GM18907 (cell line): ENCODE measurements around the gene DENND1A.
"Not testable (repeated sequence)": the region's sequence is repeated elsewhere in the genome, so short reads cannot be mapped to it uniquely, and the experiment has no call there.

Source experiments
- ATAC-seq: cut with Tn5 transposase; IDR thresholded peaks from one replicate; pipeline ENCODE4 v1.9.1; 2021; ENCODE audit warnings: mild to moderate bottlenecking, moderate library complexity; ENCODE audit not compliant: unreplicated experiment

DENND1A gene

DNA sequence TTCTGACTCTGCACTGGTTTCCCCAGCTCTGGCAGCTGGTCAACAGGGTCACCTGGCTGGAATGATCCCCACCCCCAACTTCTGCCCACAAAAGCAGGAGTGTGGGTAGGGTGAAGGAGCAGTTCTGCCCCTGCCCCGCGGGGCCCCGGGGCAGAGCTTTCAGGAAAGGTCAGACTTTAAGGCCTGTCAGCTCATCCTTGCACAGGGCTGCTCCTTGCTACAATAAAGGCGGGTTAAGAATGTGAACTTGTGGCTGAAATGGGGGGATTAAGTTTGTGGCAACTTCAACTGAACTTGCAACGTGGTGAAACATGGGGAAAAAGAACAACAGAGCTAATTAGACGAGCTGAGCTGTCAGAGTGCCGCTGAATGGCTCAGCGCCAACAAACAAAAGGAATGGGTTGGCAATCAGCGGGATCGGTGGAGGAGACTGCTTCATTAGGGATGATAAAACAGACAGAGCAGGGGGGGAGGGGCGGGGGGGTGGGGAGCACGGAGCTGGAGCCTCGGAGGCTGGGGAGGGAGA is 523.2 kb downstream of the DENND1A start:
- no peak for ATAC-seq

DNA sequence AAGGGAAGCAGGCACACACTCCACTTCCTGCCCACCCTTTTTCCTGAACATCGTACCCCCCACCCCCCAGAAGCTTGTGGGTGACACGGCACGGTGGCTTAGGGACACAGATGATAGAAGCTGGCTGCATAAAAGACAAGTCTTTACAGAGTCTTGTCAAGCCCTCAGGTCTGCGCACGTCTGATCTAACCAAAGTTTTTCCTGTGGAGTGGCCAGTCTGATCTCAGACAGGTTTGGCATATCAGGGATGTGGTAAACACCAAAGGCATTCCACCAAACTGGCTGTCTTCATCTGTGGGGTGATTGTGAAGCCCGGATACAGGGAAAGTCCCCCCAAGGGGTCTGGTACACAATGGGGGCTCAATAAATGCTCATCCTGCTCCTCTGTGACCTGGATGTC is 523.9 kb downstream of the DENND1A start:
- no peak for ATAC-seq

DNA sequence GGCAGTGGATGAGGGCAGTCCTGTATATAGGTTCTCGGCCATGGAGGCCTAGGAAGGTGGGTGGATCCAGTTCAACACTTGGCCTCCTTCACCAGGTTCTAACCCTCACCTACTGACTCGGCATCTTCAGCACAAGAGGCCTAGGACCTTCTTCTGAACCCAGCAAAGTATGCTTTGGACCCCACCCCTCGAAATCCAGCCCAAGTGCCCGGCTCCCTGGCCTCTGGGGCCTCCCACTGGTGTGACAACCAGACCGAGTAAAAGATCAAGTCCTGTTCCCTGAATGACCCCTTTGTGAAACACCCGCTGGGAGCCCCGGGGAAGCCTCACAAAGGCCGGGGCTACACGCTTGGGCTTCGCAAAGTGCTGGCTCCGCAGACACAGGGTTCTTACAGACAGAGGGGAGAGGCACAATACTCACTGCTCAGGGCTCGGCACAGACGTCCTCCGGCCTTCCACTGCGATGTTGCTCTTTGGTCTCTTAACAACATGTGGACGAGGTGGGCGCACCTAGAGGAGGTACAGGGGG is 526.9 kb downstream of the DENND1A start:
- no peak for ATAC-seq

DNA sequence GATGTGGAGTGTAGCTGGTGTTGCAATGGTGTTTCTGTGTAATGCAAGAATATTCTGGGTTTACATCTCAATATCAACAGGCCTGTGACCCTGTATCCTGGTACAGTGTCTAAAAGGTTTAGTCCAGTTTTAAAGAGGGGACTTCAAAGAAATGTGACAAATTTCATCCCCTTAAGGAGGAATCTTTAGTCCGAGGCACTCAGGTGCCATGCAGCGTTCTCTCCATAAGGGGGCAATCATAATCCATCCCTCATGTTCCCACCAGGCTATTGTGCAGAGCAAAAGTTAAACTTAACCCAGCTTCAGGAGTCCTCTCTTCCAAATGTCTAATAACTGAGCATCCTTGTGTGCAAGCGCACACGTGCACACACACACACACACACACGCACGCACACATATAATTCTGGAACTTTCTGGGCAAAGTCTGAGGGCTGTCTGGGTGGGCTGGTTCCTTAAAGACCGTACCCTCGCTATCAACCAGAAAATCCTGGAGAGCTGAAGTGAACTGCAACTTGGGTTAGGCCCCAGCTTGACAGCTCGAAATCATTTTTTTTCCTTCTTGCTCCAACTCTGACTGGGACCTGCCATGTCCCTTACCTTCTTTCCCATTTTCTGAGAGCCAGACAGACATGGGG is 527.9 kb downstream of the DENND1A start:
- no peak for ATAC-seq

DNA sequence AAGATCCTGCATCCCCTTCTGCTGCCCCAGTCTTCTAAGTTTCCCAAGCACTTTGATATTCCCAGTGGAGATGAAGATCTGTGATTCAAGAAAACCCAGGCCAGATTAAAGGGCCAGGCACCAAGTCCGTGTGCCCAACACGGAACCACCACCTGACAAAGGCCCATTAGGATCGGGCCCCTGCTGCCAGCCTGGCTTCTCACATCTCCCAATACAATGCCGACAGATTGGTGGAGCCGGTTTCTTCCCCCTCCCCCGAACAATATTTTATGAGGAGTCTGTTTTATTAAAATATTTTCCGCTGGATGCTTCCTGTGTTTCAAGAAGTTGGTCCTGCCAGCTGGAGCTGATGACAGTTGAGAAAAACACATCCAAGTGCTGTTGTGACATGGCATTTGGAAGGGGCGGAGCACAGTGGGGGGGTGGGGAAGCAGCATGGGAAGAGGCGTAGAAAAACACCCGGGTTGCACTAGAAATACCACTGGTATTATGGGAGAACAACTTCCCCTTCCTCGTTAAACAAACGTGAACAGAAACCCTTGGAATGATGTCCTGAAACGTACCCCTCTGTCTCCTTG is 528.9 kb downstream of the DENND1A start:
- no peak for ATAC-seq

DNA sequence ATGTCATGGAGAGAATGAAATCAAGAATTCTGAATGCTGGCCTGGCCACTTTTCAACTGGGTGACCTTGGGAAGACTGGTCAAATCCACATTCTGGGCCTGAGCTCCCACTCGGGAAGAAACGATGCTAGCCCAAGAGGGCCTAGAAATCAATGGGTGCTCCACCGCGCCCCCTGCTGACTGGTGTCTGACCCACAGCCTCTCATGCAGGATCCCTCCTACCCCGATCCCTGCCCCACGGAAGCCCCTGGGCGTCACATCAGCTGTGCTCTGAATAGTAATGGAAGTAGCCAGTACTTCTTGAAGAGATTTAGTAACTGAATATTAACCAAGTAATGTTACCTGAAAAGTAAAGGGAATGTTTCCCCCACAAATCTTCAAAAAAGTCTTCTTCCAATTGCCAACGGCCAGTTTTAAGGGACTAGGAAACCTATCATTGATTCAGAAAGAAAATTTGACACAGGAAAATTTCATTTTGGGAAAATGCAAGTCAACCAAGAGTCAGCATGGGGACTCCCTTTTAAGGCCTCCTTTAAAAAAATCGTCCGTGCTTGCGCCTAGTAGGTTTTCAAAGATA is 530.0 kb downstream of the DENND1A start:
- no peak for ATAC-seq

DNA sequence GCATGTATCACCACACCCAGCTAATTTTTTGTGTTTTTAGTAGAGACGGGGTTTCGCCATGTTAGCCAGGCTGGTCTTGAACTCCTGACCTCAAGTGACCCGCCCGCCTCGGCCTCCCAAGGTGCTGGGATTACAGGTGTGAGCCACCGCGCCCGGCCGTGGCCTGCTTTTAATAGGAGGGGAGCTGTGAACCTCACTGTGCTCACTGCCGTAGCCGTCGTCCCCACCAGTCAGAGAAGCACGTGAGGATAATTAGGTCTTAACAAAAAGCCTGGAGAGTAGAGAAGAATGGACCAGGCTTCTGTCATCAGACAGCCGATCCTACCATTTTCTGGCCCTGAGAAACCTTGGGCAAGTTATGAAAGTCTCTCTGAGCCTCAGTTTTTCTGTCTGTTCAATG is 531.0 kb downstream of the DENND1A start:
- not testable (repeated sequence) for ATAC-seq

DNA sequence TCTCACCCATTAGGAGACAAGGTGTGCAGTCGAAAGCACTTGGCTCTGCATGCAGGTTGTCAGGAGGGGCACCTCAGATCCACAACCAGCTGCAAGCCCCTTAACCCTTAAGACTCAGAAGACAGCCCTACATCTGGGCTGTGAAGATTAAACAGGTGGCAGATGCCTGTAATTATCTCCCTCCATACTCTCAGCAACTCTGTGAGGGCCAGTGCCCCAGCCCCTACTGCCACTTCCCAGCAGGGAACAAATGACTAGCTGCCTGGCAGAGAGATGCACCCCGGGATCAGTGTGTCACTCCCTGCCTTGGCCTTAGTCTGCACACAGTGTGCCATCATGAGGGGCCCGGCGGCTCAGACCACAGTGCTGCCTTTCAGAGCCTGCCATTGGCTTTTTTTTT is 532.0 kb downstream of the DENND1A start:
- no peak for ATAC-seq

DNA sequence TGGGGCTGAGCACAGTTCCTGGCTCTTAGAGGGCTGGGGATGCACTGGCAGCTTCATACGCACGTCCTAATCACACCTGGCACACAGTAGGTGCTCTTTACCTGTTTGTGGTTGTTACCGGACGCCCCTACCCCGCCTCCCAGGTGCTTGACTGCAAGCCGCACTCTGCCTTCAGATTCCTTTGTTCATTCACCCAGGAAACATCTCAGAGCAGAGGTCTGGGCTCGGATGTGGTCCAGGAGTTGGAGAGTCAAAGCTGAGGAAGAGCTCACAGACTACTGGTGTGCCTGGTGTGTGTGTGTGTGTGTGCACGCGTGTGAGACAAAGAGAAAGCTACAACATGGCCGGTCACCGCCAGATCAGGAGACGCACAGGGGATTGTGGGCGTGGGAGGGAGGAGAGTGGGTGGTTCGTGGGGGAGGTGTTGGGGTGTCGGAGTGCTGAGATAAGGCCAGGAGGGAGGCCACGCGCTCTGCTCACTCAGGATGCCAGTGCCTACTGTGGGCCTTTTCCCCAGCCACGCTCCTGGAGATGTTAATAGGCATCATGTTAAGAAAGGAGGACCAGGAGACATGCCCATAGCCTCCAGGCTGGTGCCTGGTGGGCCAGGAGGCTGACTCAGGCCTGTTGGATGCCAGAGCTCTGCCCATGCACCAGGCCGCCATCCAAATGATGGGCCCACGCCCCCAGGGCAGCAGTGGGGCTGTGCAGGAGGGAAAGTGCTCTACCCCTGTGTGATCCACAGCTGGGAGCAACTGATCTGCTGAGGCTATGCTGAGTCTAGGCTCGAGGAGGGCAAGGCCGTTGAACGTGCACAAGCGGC is 534.0 kb downstream of the DENND1A start:
- no peak for ATAC-seq

DNA sequence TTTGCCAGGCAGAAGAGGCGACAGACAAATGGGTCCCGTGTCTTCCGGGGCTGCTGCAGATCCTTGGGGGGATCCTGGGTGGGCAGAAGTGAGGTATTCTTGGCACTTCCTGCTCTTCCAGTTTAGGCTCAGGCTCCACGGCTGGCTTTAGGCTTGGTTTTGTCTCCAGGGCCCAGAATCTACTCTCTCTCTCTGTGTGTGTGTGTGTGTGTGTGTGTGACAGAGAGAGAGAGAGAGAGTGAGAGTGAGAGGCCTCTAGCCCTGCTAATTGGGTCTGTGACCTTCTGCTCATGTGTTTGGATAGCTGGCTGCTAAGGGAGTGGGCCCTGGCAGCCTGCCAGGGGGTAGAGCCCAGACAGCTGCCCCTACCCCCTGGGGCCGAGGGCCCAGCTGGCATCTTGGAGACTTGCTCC is 534.6 kb downstream of the DENND1A start:
- ATAC-seq: no peak

DNA sequence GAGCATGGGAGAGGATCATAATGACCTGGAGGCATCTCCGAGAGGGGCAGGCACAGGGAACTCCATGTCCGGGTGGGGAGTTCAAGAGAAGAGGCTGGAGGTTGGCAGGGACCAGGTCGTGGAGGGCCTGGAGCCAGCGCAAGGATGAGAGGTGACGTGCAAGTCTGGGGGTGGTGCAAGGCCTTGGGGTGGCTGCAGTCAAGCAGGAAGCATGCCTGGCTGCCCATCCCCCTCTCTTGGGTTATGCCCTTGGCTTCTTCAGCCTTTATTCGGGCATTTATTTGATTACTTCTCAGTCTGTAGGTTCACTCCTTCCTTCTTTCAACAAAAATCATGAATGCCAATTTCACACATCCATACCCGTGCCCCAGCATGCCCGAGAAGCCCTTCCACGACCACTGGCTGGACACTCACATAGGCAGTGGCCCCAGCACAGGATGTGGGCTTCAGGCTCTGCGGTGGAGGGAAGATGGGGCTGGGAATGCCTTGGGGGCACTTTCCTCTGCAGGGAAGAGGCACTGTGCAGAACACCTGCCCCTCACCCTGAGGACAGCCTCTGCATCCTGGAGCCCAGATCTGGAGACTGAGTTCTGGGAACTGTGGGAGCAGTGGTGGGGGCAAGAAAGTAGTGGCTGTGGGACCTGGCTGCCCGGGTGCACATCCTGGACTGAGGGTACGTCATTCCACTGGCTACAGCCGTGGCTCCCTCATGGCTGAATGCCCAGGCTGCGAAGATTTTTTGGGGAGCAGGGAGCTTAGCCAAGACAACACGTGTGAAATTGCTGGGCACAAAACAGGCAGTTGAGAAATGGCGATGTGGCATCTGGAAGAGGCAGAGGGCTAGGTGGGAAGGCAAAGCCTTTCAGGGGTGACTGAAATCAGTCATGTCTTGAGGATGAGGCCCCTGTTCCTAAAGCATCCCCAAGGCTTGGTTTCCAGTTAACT is 535.4 kb downstream of the DENND1A start:
- ATAC-seq: no peak

DNA sequence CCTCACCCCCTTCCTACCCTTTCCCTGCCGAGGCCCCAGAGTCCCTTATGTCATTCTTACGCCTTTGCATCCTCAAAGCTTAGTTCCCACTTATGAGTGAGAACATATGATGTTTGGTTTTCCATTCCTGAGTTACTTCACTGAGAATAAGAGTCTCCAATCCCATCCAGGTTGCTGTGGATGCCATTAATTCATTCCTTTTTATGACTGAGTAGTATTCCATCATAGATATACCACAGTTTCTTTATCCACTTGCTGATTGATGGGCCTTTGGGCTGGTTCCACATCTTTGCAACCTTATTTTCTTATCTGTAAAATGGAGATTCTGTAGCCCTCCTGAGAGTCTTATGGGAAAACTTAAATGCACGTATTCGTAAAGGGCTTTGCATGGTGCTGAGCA is 537.1 kb downstream of the DENND1A start:
- ATAC-seq: no peak

DNA sequence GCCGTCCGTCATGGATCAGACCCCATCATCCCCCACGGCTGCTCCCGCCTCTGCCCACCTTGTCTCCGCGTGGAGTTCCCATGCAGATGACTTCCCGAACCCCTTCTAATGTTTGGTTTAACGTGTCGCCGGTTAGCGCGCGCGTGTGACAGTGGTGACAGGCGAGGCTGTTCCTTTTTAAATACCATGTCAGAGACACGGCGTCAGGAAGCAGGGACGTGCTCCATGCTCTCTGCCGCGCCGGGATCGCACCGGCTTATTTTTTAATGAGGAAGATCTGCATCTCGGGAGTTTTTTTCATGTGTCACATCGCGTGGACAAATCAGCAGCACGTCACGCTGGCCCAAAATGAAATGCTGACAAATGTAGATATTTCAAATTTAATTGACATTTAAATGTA is 538.0 kb downstream of the DENND1A start:
- no peak for ATAC-seq

DNA sequence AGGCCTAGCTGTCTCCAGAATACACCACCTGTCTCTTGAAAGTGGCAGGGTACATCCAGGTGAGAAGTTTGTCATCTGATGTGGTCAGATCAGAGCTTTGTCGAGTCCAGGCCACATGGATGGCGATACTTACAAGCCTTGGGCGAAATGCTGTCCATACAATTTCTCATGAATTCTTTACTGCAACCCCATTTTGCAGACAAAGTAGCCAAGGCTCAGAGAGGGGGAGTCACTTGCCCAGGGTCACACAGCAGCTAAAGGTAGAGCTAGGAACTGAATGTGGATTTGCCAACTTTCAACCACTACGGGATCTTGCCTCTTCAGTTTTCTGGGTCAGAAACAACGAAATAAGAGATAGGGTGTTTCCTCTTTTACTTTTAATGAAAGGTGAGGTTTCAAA is 538.7 kb downstream of the DENND1A start:
- ATAC-seq: no peak

DNA sequence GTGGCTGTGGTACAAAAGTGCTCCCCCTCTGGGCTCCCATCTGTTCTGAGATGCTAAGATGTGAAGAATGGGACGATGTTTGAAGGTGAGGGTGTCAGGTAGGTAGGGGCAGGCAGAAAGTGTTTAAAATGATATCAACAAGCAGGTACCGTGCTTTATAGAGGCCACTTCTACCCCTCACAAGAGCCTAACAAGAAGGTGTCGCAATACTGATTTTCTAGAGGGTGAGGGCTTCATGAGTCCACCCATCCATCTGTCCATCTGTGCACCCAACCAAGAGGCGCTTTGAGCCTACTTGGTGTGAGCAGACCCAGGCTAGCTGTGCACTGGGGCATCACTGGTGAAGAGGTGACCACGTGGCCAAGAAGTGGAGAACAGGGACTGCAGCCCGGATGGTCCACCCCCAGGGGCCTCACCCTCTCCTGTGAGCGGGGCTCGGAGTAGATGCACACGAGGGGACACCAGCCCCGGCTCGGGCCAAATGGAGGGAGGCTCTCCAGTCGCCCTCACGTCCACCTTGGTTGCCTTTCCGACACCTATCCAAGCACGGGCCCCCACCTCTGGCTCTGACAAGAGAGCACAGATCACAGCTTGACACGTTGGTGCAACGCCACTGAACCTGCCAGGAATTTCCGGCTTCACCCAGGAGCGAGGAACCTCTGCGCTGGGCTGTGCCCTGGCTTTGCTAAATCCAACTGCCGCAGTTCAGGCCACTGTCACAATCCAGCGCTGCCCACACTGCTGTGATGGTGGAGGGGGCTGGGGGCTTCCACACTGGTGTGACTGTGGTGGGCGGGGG is 539.4 kb downstream of the DENND1A start:
- no peak for ATAC-seq

DNA sequence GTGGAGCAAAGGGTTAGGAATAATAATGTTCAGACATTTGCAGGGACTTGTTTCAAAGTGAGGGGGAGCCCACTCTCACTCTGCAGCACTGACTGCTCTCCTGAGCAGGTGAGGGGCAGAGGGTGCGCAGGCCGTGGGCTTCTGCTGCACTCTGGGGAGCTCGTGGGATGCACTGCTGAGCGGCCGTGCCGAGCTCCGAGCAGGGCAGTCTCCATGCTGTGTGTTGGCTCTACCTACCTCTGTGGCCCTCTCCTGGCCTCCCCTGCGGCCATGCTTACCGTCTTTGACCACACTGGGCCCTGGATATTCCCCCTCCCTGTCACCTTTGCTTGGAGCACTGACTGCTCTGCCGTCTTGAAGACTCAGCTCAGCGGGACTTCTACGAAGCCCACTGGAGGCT is 540.2 kb downstream of the DENND1A start:
- no peak for ATAC-seq

DNA sequence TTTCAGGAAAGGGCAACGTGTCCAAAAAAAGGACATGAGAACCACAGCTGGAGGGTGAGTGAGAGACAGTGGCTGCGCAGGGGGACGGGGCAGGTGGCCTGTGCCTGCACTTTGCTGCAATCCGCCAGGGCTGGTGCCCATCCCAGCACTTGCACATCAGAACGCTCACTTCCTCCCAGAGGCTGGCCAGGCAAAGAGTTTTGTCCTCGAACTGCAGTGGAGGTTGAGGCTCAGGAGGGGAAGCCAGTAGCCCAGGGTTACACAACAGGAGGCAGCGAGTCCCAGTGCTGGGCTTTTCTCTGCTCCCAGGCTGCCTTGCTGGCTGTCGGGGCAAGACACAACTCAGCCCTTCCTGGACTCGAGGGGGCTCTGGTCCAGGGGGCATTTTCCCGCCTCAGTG is 540.9 kb downstream of the DENND1A start:
- ATAC-seq: no peak

DNA sequence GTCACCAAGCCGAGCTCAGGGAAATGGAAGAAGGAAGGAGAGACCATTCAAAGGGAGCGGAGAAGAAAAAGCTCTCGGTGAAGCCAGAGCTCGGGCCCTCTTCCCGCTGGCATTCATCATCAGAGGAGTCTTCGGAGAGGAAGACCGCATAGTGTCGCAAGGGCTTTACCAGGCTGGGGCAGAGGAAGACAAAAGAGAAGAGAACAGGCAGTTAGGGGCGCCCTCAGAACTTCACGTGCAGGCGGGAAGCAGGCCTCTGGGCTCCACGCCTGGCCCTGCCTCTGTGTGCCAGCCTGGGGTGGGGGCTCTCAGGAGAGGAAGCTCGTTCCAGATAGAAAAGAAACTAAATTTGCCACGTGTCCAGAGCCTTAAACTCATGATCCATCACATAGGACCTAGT is 542.2 kb downstream of the DENND1A start:
- no peak for ATAC-seq

DNA sequence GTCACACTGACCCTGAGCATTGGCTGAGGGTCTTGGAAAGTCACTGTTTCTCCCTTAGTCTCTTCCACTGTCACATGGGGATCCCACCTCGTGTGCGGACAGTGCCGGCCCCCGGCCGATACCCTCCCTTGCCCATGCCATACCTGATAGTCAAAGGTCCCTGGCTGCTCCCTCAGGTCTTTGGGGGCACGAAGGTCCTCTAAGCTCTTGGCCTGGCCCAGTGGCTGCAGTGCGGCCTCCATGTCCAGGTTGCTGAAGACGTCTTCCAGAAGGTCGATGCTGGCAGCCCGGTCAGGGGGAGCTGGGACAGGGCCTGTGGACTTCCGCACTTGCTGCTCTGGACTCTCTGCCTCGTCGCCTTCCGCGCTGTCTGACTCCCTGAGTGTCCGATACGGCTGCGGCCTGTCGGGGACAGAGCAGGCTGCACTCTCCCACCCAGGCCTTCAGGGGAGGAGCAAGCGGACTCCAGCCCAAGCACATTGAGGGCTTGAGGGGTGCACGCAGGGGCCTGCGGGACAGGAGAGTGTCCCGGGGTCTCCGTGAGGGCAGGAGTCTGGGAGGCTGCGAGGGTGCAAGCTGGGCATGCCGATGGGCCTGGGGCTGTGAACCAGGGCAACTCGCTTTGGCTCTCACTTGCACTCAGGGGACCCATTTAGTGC is 546.3 kb downstream of the DENND1A start:
- ATAC-seq: no peak
